Activated CD4-positive, alpha-beta T cell treated with anti-CD3 and anti-CD28 coated beads, Interleukin-2, amount 10 ng/mL, durations not matched to agents 24 days and 14 days (primary cell): Measurements from ENCODE around the gene SDC3. TPM values are rescaled to one million over a fixed set of nuclear protein-coding genes. Genes with fewer than 3 reads are reported as not detected.

Source experiments
- DNase-seq: peaks from one replicate; pipeline ENCODE4 v3.0.0; 2022
- H3K27ac Mint-ChIP-seq: one replicate; pipeline ENCODE4 v1.8.0; 2022; ENCODE audit warnings: mild to moderate bottlenecking, mixed read lengths
- H3K27me3 Mint-ChIP-seq: one replicate; pipeline ENCODE4 v1.8.0; 2022; ENCODE audit warnings: mixed read lengths
- H3K36me3 Mint-ChIP-seq: one replicate; pipeline ENCODE4 v1.8.0; 2022; ENCODE audit warnings: low read depth, mild to moderate bottlenecking, mixed read lengths
- H3K4me1 Mint-ChIP-seq: one replicate; pipeline ENCODE4 v1.8.0; 2021; ENCODE audit warnings: mixed read lengths
- H3K4me3 Mint-ChIP-seq: one replicate; pipeline ENCODE4 v1.8.0; 2022; ENCODE audit warnings: mild to moderate bottlenecking, moderate library complexity, mixed read lengths
- H3K9me3 Mint-ChIP-seq: one replicate; pipeline ENCODE4 v1.8.0; 2021; ENCODE audit warnings: mixed read lengths
- intact Hi-C: fragments of 100-400 bp; cut with micrococcal nuclease; formaldehyde crosslinking; loops from one replicate; pipeline ENCODE4 v1.15.1; 2023
- total RNA-seq: library from RNA; stranded (reverse); gene quantifications from 2 replicates; pipeline ENCODE4 v1.2.3, GENCODE V29; 2022

The SDC3 gene
- total RNA-seq, 1 donor from 2014 or later = 0.44 TPM

GRCh38 chr1:30863858-30864604, 44.5 kb downstream of the SDC3 start:
- H3K27ac Mint-ChIP-seq = no peak overlapping the region
- intact Hi-C loops = no loop called here
- no peak for DNase-seq
- peaks cover under 1% of the 10 kb centered on the region for H3K4me1 Mint-ChIP-seq
- H3K36me3 Mint-ChIP-seq = no peaks in the 10 kb centered on the region
- H3K4me3 Mint-ChIP-seq = no peak overlapping the region
- no peaks in the 10 kb centered on the region for H3K9me3 Mint-ChIP-seq
- H3K27me3 Mint-ChIP-seq = peaks cover 23% of the 10 kb centered on the region

- Mint-ChIP-seq H3K27me3 (peaks cover 21% of the 10 kb centered on the region), H3K27ac (no peak overlapping the region), H3K36me3 (no peaks in the 10 kb centered on the region), H3K4me1 (peaks cover 2% of the 10 kb centered on the region), H3K9me3 (no peaks in the 10 kb centered on the region), H3K4me3 (no peak overlapping the region)
- DNase-seq = no peak
- intact Hi-C loops = no loop called here
Measured at GRCh38 chr1:30860320-30860652, 48.3 kb downstream of the SDC3 start.

DNA sequence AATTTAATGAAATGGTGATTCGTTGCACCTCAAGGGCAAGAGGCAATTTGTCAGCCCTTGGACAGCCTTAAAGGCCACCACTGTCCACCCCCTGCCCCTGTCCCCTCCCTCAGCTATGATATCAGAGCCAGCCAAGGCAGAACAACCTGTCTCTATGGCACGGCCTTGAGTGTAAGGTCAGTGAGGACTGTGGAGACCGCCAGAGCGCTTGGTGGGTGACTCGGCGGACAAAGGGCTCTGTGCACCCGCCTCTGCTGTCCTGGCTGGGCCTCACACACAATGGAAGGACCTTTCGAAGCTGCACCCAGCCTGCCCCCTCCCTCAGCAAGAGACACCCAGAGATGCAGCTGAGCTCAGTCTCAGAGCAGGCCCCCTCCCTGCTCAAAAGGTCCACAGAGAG, 50.6 kb downstream of the SDC3 start:
- no peak overlapping the region for H3K4me3 Mint-ChIP-seq
- H3K9me3 Mint-ChIP-seq = no peaks in the 10 kb centered on the region
- intact Hi-C loops = no loop called here
- peaks cover 14% of the 10 kb centered on the region for H3K27me3 Mint-ChIP-seq
- no peak for DNase-seq
- H3K4me1 Mint-ChIP-seq = peaks cover 4% of the 10 kb centered on the region
- H3K27ac Mint-ChIP-seq = no peak overlapping the region
- no peaks in the 10 kb centered on the region for H3K36me3 Mint-ChIP-seq

GRCh38 chr1:30857062-30857461, 51.5 kb downstream of the SDC3 start:
- no peak for DNase-seq
- Mint-ChIP-seq H3K36me3 (no peaks in the 10 kb centered on the region), H3K4me3 (no peak overlapping the region), H3K27ac (no peak overlapping the region), H3K4me1 (peaks cover 4% of the 10 kb centered on the region), H3K27me3 (peaks cover 14% of the 10 kb centered on the region), H3K9me3 (no peaks in the 10 kb centered on the region)
- intact Hi-C loops = no loop called here

- Mint-ChIP-seq H3K4me3 (no peak overlapping the region), H3K4me1 (peaks cover 4% of the 10 kb centered on the region), H3K9me3 (no peaks in the 10 kb centered on the region), H3K36me3 (no peaks in the 10 kb centered on the region), H3K27ac (no peak overlapping the region), H3K27me3 (peaks cover 14% of the 10 kb centered on the region)
- intact Hi-C loops = no loop called here
- DNase-seq = no peak
Measured at GRCh38 chr1:30856260-30856790, 52.2 kb downstream of the SDC3 start.

GRCh38 chr1:30855686-30856259, 52.8 kb downstream of the SDC3 start:
- Mint-ChIP-seq H3K9me3 (no peaks in the 10 kb centered on the region), H3K27ac (no peak overlapping the region), H3K36me3 (no peaks in the 10 kb centered on the region), H3K4me3 (no peak overlapping the region), H3K27me3 (peaks cover 14% of the 10 kb centered on the region), H3K4me1 (peaks cover 4% of the 10 kb centered on the region)
- intact Hi-C loops = no loop called here
- no peak for DNase-seq

GRCh38 chr1:30853350-30853749, 55.2 kb downstream of the SDC3 start:
- DNase-seq = no peak
- Mint-ChIP-seq H3K9me3 (no peaks in the 10 kb centered on the region), H3K27me3 (peaks cover 20% of the 10 kb centered on the region), H3K27ac (no peak overlapping the region), H3K4me1 (peaks cover 2% of the 10 kb centered on the region), H3K36me3 (no peaks in the 10 kb centered on the region), H3K4me3 (no peak overlapping the region)
- intact Hi-C loops = no loop called here

- Mint-ChIP-seq H3K4me3 (no peak overlapping the region), H3K9me3 (no peaks in the 10 kb centered on the region), H3K27me3 (peaks cover 27% of the 10 kb centered on the region), H3K4me1 (peaks cover 2% of the 10 kb centered on the region), H3K27ac (no peak overlapping the region), H3K36me3 (no peaks in the 10 kb centered on the region)
- intact Hi-C loops = no loop called here
- no peak for DNase-seq
Measured at GRCh38 chr1:30852026-30852425, 56.5 kb downstream of the SDC3 start.

DNA sequence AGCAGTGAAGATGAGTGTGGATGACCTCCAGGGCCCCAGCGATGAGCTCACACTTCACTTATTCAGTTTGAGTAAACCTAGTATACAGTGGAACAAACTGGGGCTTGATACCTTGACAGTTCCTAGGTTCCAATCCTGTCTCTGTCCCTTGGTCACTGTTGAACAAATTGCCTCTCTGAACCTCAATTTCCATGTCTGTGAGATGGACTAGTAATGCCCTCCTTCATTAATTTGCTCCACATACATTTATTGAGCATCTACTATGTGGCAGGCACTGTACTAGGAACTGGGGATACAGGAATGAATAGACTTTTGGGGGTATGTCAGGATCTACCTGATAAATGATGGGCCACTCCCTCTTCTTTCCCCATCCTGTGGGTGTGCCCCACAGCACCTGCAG, 57.3 kb downstream of the SDC3 start:
- peaks cover 30% of the 10 kb centered on the region for H3K27me3 Mint-ChIP-seq
- DNase-seq = no peak
- no peak overlapping the region for H3K27ac Mint-ChIP-seq
- no peaks in the 10 kb centered on the region for H3K9me3 Mint-ChIP-seq
- H3K36me3 Mint-ChIP-seq = no peaks in the 10 kb centered on the region
- intact Hi-C loops = no loop called here
- H3K4me3 Mint-ChIP-seq = no peak overlapping the region
- peaks cover 2% of the 10 kb centered on the region for H3K4me1 Mint-ChIP-seq

DNA sequence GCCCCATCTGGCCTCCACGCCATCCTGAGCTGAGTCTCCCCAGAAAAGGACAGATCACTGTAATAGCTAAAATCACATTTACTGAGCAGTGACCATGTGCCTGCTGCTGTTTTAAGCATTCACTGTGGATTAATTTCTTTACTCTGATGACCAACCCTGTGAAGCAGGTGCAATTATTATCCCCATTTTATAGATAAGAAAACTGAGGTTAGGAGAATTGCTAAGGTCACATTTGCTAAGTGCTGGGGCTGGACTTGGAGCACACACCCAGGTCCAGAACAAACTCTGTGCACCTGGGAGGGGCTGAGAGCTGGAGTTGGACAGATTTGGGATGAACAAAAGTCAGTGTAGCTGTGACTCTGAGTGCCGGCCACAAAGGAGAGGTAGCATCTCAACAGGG, 58.0 kb downstream of the SDC3 start:
- Mint-ChIP-seq H3K4me1 (peaks cover 2% of the 10 kb centered on the region), H3K27me3 (peaks cover 34% of the 10 kb centered on the region), H3K36me3 (no peaks in the 10 kb centered on the region), H3K4me3 (no peak overlapping the region), H3K27ac (no peak overlapping the region), H3K9me3 (no peaks in the 10 kb centered on the region)
- no peak for DNase-seq
- intact Hi-C loops = no loop called here

DNA sequence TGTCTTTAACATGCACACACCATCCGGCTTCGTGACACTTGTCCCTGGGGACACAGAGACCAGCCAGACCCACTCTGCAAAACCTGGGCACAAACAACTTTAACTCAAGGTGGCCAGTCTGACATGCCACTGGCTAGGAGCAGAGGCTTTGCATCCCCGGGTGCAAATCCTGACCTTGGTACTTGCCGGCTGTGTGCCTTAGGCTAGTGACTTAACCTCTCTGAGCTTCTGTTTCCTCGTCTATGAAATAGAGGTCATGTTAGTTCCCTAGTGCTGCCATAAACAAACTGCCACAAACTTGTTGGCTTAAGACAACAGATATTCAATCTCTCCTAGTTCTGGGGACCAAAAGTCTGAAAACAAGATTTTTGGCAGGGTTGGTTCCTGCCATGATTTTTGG, 60.4 kb downstream of the SDC3 start:
- H3K27me3 Mint-ChIP-seq = peaks cover 39% of the 10 kb centered on the region
- H3K4me1 Mint-ChIP-seq = no peaks in the 10 kb centered on the region
- no peaks in the 10 kb centered on the region for H3K9me3 Mint-ChIP-seq
- no peak overlapping the region for H3K27ac Mint-ChIP-seq
- no peaks in the 10 kb centered on the region for H3K36me3 Mint-ChIP-seq
- intact Hi-C loops = no loop called here
- no peak for DNase-seq
- no peak overlapping the region for H3K4me3 Mint-ChIP-seq

- Mint-ChIP-seq H3K36me3 (no peaks in the 10 kb centered on the region), H3K4me3 (no peak overlapping the region)
- intact Hi-C loops = no loop called here
Measured at GRCh38 chr1:30847358-30847972, 61.1 kb downstream of the SDC3 start.

GRCh38 chr1:30846587-30846986, 62.0 kb downstream of the SDC3 start:
- intact Hi-C loops = no loop called here
- peaks cover 48% of the 10 kb centered on the region for H3K27me3 Mint-ChIP-seq
- no peak for DNase-seq
- no peak overlapping the region for H3K27ac Mint-ChIP-seq
- H3K9me3 Mint-ChIP-seq = no peaks in the 10 kb centered on the region
- no peak overlapping the region for H3K4me3 Mint-ChIP-seq
- no peaks in the 10 kb centered on the region for H3K4me1 Mint-ChIP-seq
- H3K36me3 Mint-ChIP-seq = no peaks in the 10 kb centered on the region

More at GRCh38 chr1:30847358-30847972, 61.1 kb downstream of the SDC3 start:
- H3K4me1 Mint-ChIP-seq = no peaks in the 10 kb centered on the region
- DNase-seq = no peak
- no peak overlapping the region for H3K27ac Mint-ChIP-seq
- no peaks in the 10 kb centered on the region for H3K9me3 Mint-ChIP-seq
- H3K27me3 Mint-ChIP-seq = peaks cover 45% of the 10 kb centered on the region

GRCh38 chr1:30845904-30846290, 62.7 kb downstream of the SDC3 start:
- Mint-ChIP-seq H3K9me3 (no peaks in the 10 kb centered on the region), H3K27ac (no peak overlapping the region), H3K4me3 (no peak overlapping the region), H3K27me3 (peaks cover 55% of the 10 kb centered on the region), H3K4me1 (no peaks in the 10 kb centered on the region), H3K36me3 (no peaks in the 10 kb centered on the region)
- DNase-seq = no peak
- intact Hi-C loops = no loop called here
